Endothelial cell of hepatic sinusoid (primary cell): ENCODE data around the gene SOS1.
"Not testable (repeated sequence)": the region's sequence is repeated elsewhere in the genome, so short reads cannot be mapped to it uniquely, and the experiment has no call there.

Source experiments
- in situ Hi-C: cut with HindIII; loops from 2 replicates; pipeline ENCODE4 v1.10.0; 2017; ENCODE audit warnings: low sequenced_read_pairs

The SOS1 gene

DNA sequence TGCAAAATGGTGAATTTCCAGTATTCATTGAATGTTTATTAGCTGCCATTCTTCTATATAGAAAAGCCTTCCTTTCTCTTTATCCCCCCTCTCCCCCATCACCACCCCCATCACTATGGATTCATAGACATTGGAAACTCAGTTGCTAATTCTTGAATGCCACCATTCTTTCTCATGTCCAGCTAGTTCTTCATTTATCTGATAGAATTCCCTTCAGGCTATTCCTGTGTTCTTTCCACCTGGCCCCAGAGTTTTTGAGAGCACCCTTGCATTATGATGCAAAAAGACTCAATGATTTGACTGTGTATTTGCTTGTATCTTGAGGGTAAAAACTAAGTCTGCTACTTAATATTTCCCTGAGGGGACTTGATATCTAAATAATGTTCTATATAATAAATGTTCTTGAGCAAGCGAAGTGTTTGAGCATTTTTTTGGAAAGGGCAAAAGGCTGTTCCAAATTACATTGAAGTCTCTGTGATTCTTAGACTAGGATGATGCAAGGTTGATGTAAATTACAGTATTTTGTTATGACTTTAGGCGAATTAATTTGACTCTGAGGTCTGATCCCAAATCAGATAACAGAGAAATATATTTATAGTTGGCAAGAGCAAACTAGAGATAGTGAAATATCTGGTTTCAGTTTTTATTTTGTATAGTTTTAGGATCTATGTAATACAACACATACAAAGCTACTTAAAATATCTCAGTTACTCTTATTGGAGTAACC is 18.8 kb upstream of the SOS1 start:
- in situ Hi-C loops, result no loop called here

DNA sequence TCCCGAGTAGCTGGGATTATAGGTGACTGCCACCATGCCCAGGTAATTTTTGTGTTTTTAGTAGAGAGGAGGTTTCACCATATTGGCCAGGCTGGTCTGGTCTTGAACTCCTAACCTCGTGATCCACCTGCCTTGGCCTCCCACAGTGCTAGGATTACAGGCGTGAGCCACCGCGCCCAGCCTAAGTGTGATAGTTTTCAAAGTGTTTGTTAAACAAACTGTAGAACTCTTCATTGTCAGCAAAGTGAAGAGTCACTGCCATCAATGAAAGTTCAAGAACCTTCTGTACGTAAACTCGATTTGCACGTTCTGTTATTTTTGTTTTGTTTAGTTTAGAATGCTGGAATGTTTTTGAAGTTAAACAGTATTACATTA is 18.0 kb upstream of the SOS1 start:
- in situ Hi-C loops, result no loop called here

DNA sequence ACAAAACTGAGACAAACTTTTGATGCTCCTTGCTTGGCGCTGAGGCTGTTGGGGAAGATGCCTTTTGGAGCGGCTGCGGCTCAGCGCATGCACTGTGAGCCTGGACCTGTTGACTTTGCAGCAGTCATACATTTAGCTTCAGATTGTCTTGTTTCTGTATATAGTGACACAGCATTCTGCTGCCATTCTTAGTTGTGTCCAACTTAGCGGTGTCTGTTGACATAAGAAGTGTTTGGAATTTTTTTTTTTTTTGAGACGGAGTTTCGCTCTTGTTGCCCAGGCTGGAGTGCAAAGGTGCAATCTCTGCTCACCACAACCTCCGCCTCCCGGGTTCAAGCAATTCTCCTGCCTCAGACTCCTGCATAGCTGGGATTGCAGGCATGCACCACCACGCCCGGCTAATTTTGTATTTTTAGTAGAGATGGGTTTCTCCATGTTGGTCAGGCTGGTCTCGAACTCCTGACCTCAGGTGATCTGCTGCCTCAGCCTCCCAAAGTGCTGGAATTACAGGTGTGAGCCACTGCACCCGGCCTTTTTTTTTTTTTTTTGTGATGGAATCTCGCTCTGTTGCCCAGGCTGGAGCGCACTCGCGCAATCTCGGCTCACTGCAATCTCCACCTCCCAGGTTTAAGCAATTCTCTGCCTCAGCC is 17.5 kb upstream of the SOS1 start:
- in situ Hi-C loops, result not testable (repeated sequence)

DNA sequence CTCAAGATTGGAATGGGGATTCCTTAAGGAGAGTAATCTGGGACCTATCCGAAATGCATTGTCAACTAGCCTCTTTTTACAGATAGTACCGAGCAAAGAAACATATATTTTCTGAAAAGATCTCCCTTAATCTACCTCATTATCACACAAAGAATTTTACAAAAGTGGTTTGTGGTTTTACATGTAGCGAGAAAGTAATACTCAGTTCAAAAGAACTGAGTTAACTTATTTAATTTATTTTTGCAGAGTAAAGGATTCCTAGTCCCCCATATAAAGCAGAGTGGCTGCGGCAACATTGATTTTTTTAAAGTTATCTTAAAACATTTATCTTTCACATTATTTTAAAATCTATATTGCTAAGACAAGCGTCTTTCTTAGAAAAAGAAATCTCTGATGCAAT is 15.9 kb upstream of the SOS1 start:
- in situ Hi-C loops, result no loop called here

DNA sequence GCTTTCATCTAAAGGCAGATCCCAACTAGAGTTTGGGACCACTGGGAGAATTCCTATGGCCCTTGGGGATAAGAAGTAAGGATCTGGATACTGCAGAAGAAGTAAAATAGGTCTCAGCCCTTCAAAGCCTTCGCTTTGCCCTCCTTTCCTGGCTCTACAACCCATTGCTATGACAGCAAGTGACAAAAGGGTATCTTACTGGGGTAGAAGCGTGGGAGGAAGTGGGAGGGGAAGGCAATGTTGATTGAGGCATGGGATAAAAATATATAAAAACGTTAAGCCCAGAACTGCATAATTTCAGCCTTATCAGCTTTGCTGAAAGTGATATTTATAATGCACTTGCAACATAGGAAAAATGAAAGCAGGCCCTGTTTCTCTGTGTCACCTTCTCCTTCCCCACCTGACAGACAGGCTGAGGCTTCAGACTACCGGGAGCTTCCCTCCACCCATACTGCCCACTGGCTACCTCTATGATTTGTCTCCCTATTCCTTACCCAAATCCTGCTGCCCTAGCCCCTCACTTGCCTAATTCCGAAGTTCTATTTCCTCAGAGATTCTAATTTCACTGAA is 14.9 kb upstream of the SOS1 start:
- in situ Hi-C loops, result no loop called here

DNA sequence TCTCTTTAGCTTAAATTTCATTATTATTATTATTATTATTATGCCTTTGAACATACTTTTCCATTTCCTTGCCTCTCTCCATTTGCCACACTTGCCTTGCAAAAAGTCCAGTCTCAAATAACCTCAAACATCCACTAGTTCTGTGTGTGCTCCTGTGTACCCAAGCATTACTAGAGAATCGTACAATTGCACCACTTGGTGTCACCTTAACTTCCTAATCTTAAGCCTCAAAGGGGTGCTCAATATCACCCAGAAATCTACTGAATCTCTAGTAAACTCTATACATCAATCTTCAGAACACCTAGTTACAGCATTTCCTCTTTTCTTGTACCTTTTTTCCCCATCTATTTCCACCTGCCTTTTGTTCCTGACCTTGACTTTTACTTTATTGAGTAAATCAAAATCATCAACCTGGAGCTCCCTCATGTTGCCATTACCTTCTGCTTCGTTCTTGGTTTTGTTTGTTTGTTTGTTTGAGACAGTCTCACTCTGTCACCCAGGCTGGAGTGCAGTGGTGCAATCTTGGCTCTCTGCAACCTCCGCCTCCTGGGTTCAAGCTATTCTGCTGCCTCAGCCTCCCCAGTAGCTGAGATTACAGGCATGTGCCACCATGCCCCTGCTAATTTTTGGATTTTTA is 12.5 kb upstream of the SOS1 start:
- in situ Hi-C loops, result no loop called here

DNA sequence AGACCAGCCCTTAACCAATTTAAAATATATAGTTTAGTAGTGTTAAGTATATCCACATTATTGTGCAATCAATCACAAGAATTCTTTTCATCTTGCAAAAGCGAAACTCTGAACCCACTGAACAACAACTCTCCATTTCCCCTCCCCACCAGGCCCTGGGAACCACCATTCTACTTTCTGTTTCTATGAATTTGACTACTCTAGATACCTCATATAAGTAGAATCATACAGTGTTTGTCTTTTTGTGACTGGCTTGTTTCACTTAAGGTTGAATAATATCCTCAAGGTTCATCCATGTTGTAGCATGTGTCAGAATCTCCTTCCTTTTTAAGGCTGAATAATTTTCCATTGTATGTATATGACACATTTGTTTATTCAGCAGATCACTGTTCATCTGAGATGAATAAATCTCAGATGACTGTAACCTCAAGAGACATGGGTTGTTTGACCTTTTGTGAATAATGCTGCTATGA is 8.1 kb upstream of the SOS1 start:
- in situ Hi-C loops, result no loop called here

DNA sequence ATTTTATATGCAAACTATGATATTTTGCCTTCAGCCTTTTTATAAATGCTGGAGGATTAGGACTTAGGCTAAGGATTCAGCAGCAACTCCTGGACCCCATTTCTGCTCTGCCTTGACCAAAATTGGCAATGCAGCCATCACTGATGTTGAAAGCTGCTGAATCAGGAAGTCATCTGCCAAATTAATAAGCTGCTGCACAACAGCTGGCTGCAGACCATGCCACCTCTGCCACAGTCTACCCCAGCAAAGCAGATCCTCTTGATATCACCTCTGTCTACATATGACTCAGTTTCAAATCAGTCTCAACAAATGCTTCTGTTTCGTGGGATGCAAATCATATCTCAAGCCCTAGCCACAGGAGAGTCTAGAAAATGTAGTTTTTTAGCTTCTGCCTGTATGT is 7.1 kb upstream of the SOS1 start:
- in situ Hi-C loops, result no loop called here

DNA sequence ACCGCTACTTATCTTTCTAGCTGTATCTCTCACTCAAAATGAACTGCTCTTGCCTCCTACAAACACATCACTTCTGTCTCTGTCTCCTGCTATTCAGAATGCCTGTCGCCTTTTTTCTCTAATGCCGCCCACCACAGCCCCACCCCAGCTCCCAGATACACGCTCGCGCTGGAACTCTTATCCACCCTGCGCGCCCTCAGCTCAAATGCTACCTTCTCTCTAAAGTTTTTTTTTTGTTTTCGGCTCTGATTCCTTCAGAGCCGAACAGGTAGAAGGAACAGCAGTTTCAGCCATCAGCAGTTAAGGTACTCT is 3.9 kb upstream of the SOS1 start:
- in situ Hi-C loops, result no loop called here

DNA sequence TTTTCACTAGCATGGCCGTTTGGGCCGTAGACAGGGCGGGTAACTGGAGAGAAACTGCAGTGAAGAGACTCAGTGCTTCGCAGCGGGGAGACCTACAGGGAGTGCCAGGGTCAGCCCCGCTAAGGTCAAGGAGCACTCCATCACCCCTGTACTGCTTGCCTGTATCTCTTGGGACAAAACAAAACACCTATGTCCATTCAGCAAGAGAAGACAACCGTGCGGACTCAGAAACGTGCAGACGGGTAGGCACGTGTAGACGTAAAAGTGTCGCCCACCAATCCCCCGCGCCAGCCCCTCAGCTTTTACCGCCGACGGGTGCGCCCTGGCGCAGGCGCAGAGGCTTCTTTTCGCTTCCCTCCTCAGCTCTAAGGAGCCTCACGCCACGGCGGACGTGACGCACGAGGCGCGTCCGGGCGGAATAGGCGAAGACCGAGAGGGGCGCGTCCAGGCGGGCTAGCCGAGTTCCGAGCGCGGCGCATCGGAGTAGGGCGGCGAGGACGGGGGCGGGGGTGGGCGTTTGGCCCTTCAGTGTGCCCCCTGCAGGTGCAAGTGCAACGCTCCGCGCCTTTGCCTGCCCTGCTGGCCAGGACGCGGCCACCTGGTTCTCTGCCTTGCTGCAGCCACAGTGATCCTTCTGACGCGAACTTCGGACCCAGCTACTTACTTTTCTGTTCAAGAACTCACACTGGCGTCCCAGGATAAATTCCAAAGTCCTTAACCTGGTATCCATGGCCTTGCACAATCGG is 3.3 kb upstream of the SOS1 start:
- in situ Hi-C loops, result no loop called here

DNA sequence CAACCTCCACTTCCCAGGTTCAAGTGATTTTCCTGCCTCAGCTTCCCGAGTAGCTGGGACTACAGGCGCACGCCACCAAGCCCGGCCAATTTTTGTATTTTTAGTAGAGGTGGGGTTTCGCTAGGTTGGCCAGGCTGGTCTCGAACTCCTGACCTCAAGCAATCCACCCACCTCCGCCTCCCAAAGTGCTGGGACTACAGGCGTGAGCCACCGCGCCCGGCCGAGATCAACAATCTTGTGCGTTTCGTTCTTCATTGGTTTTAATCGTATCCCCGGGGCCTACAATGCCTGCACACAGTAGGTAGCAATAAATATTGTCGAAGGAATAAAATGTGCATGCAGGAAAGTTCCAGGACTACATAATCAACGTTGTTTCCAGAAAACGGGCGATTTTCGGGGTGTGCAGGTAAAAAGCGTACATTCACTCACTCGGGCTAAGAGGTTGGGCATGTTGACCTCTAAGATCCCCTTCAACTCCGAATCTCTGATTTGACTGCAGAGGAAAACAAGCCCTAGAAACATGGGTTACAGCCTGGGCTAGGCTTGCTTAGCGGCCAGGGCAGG is 2.7 kb upstream of the SOS1 start:
- in situ Hi-C loops, result no loop called here

DNA sequence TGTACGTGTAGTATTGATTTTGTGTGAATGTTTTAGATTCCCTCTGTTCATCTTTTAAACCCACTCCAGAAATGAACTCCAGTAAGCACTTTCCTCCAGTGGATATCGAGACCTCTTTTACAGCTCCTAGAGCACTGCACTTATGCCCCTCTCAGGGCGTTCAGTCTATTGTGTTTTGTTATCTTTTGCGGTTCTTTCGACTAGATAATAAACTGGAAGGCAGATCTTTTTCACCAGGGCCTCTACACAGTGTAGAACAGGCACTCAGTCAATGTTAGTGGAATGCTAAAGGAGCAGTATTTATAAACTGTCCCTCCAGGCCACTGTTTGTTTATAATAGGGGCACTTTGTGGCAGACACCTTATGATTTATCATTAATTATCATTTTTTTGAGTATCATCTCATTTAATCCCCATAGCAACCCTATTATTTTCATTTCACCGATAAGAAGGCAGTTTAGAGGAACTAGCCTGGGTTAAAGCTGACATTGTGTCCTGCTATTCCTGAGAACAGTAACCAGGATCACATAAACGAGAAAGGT is 742 bp upstream of the SOS1 start:
- in situ Hi-C loops, result no loop called here

DNA sequence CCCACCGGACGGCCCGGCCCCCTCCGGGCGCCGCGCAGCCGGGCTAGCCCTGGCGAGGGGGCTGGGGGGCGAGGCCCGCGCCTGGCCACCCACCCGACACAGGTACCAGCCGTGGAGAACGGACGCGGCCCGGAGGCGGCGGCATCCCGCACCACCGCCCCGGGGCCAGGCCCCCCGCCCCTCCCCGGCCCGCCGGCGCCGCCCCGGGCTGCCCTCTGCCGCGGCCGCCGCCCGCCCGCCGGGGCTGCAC is 405 bp downstream of the SOS1 start:
- in situ Hi-C loops, result no loop called here

DNA sequence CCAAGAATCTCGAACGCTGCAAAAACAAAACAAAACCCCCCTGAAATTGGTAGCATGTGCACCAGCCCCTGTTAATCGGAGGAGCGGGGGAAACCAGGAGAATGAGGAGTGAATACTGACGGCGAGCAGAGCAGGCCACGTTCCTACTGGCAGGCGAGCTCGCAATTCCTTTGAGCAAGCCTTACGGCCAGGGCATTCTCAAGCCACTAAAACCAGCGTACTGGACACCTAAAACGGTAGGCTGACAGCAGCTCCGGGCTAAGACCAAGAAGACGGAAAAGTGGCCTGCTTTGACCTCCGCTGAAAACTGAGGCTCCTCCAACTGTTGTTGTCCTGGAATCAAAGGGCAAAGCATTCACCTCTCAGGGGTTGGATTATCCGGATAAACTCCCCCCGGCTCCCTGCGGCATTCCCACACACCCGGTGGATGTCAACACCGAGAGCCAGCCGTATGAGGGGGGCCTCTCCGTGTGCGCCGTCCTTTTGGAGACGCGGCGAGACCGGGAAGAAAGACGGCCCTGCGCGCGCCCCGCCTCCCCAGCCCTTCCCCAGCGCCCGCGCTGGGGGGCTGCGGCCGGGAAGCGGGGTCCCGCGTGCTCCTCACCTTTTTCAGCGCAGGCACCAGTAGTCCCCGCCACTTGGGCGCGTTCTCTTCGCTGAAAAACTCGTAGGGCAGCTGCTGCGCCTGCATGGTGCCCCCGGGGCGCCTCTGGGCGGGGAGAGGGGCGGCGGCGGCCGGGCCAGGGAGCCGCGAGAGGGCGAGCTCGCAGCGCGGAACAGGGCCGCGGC is 925 bp downstream of the SOS1 start:
- in situ Hi-C loops, result loop anchor here (10.0 kb wide), 1 partner anchor 85 kb away; no protein-coding TSS in a partner anchor

DNA sequence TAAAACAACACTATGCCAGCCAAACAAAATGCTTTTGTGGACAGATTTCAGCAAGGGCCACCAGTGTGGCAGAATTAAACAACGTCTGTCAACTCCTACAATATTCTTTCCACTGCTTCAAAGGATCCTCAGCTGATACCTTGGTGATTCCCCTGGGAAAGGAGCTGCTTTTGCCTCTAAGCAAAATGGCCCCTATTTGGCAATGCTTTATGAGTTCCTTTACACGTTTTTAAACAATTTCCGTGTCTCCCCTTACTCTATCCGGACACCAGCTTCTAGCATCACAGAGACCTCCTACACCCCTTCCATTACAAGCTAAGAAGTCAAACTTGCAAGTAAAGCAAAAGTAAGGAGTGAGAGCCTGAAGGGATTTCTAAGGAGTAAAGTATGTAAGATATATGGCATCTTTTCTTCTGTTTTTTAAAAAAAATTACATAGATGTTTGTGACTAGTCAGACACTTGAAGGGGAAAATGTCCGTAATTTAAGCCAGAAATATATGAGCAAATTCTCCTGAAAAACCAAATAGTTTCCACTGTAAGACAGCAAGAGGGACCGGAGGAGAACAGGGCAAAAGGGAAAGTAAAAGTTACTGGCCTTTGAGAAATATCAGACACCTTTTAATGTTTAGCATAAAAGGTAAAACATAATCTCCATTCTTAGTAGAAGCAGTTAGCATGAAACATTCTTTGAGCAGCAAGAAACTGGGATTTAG is 1.9 kb downstream of the SOS1 start:
- in situ Hi-C loops, result loop anchor here (10.0 kb wide), 1 partner anchor 84 kb away; no protein-coding TSS in a partner anchor

DNA sequence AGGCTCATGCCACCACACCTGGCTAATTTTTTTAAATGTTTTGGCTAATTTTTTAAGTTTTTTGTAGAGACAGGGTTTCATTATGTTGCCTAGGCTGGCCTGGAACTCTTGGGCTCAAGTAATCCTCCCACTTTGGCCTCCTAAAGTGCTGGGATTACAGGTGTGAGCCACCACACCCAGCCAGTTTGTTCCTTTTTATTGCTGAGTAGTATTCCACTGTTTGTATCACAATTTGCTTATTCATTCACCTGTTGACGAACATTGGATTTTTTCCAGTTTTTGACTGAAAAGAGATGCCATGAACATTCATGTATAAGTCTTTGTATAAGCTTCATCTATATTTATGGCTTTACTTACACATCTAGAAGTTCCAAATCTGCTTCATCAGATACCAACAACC is 5.3 kb downstream of the SOS1 start:
- in situ Hi-C loops, result loop anchor here (10.0 kb wide), 1 partner anchor 81 kb away; no protein-coding TSS in a partner anchor

DNA sequence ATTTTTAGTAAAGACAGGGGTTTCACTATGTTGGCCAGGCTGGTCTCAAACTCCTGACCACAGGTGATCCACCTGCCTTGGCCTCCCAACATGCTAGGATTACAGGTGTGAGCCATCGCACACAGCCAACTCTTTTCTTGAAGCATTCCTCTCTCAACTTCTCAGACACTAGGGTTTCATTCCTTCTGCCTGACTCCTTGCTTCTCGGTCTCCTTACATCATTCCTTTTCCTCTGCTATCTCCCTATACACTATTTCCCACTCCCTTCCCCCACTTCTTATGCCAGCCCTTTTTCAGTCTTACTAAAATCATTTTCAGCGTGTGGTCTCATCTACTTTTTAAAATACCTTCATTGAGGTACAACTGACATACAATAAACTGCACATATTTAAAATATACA is 6.1 kb downstream of the SOS1 start:
- in situ Hi-C loops, result loop anchor here (10.0 kb wide), 1 partner anchor 80 kb away; no protein-coding TSS in a partner anchor

DNA sequence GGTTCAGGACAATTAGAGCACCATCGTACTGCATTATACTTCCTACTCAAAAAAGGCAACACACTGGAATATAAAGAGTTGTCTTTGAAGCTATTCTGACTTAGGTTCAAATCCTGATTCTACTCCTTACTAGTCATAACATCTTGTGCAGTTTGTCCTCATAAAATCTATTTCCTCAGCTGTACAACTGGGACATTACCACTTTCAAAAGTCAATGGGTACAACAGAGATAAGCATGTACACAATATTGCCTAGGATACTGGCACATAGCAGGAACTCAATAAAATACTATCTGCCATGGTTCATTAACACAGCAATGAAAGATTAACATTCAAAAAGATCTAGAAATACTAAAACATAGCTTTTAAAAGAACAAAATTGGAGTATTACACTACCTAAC is 11.3 kb downstream of the SOS1 start:
- in situ Hi-C loops, result no loop called here

DNA sequence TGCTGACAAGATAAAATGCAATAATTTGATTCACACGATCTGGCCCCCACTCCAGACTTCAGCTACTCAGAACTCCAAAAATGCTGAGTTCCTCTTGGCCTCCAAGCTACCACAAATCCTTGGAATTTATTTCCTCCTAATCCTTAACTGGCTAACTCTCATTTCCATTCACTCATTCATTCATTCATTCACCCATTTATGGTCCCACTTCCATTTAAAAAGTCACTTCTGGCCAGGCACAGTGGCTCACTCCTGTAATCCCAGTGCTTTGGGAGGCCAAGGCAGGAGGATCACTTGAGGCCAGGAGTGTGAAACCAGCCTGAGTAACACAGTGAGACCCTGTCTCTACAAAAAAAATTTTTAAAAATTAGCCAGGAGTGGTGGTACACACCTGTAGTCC is 12.5 kb downstream of the SOS1 start:
- in situ Hi-C loops, result no loop called here
